ENCODE measurements around the gene SLC25A26. TPM values are rescaled to one million over a fixed set of nuclear protein-coding genes. Genes with fewer than 3 reads are reported as not detected.

Gene SLC25A26
- total RNA-seq, 2 experiments from 2014 or later: 12.9 to 15.3 TPM

DNA sequence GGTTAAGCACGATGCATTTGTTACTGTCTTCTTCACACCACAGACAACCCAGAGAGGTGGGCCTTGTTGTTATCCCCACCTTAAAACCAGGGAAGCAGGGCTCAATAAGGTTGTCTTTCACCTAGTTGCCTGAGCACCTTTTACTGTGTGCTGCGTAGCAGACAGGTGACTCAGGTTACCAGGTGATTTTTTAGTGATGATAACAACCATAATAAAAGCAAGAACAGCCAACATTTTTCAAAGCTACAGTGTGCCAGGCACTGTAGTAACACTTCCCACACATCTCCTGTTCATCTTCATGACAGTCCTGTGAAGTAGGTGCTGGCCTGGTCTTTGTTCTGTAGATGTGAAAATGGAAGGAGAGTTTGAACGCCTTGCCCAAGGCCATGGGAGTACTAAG lies 132.2 kb downstream of the SLC25A26 start:
- ChIA-PET CTCF (interaction anchor here (3.8 kb wide), 1 partner anchor 25 kb away, joined by 21 read pairs; no protein-coding TSS in a partner anchor), POLR2A (interaction anchor here (1.8 kb wide), 1 partner anchor 41 kb away, joined by 5 read pairs; no protein-coding TSS in a partner anchor)
- H3K4me3 Mint-ChIP-seq: no peak overlapping the region
- H3K36me3 Mint-ChIP-seq (ENCODE audit: low read depth): peaks cover under 1% of the 10 kb centered on the region
- H3K9me3 Mint-ChIP-seq: no peaks in the 10 kb centered on the region
- no peak overlapping the region for H3K27ac Mint-ChIP-seq
- H3K27me3 Mint-ChIP-seq: no peaks in the 10 kb centered on the region
- no peak for DNase-seq
- H3K4me1 Mint-ChIP-seq: peaks cover 29% of the 10 kb centered on the region

DNA sequence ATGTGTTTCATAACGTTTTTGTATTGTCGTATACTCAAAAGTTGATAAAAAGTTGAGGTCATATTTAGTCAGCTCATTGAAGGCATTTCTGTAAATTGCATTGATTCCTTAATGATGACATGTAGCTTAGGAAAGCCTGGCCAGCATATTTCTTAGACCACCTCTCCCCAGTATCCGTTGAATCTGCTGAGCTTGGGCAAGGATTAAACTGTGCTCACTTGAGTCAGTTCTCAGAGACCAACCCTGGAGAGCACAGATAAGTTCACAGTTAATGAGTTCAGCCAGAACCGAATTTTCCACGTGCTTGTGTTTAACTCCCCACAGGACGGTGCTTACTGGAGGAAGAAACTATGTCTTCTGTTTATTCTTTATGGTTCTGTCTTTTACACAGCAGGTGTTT lies 132.7 kb downstream of the SLC25A26 start:
- Mint-ChIP-seq H3K9me3 (no peaks in the 10 kb centered on the region), H3K4me1 (peaks cover 29% of the 10 kb centered on the region), H3K36me3 (ENCODE audit: low read depth) (no peaks in the 10 kb centered on the region), H3K27ac (no peak overlapping the region), H3K4me3 (no peak overlapping the region), H3K27me3 (no peaks in the 10 kb centered on the region)
- ChIA-PET CTCF (interaction anchor here (0.7 to 3.8 kb wide), 3 partner anchors 25 to 469 kb away, joined by 3 to 21 read pairs (median 3); no protein-coding TSS in a partner anchor), POLR2A (interaction anchor here (1.8 kb wide), 1 partner anchor 40 kb away, joined by 5 read pairs; no protein-coding TSS in a partner anchor)
- DNase-seq: no peak

DNA sequence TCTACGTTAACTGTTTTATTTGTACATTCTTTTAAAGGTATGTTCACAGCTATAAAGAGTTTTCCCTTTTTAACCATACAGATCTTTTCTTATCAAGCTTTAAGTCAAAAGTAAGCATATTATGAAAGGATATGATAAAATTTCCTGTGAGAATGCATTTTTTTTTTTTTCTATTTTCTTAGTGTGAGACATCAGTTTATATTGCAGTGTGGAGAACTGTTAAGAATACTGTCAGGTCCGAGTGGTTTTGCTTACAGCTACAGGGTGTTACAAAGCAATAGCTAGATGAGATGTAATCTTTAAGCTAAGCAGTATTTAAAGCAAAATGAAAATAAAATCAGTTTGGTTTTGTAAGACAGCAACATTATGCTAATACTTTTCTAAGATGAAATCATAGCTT lies 133.2 kb downstream of the SLC25A26 start:
- H3K4me1 Mint-ChIP-seq: peaks cover 29% of the 10 kb centered on the region
- H3K27me3 Mint-ChIP-seq: no peaks in the 10 kb centered on the region

GRCh38 chr3:66355394-66355793 lies 134.6 kb downstream of the SLC25A26 start:
- Mint-ChIP-seq H3K9me3 (no peaks in the 10 kb centered on the region), H3K4me1 (peaks cover 29% of the 10 kb centered on the region), H3K4me3 (no peak overlapping the region), H3K27me3 (no peaks in the 10 kb centered on the region), H3K27ac (no peak overlapping the region), H3K36me3 (ENCODE audit: low read depth) (no peaks in the 10 kb centered on the region)
- CTCF ChIA-PET: interaction anchor here (1.2 to 3.8 kb wide), 2 partner anchors 11 to 23 kb away, joined by 5 to 21 read pairs; no protein-coding TSS in a partner anchor
- POLR2A ChIA-PET: interaction anchor here (1.0 to 1.6 kb wide), 2 partner anchors 26 to 53 kb away, joined by 3 to 5 read pairs; no protein-coding TSS in a partner anchor
- DNase-seq: no peak

More for the DNA sequence above, 133.2 kb downstream of the SLC25A26 start:
- Mint-ChIP-seq H3K9me3 (no peaks in the 10 kb centered on the region), H3K36me3 (ENCODE audit: low read depth) (no peaks in the 10 kb centered on the region), H3K27ac (no peak overlapping the region), H3K4me3 (no peak overlapping the region)
- no peak for DNase-seq
- ChIA-PET POLR2A (interaction anchor here (0.9 to 1.8 kb wide), 2 partner anchors 20 to 40 kb away, joined by 3 to 5 read pairs; no protein-coding TSS in a partner anchor), CTCF (interaction anchor here (0.7 to 3.8 kb wide), 4 partner anchors 24 to 468 kb away, joined by 3 to 21 read pairs (median 3); no protein-coding TSS in a partner anchor)

- no peaks in the 10 kb centered on the region for H3K9me3 Mint-ChIP-seq
These were observed 135.2 kb downstream of the SLC25A26 start for GRCh38 chr3:66355997-66356396.

GRCh38 chr3:66361356-66361755 lies 140.6 kb downstream of the SLC25A26 start:
- H3K4me1 Mint-ChIP-seq: peaks cover 2% of the 10 kb centered on the region
- CTCF ChIA-PET: no interaction called here
- no peaks in the 10 kb centered on the region for H3K9me3 Mint-ChIP-seq
- H3K27me3 Mint-ChIP-seq: no peaks in the 10 kb centered on the region
- no peak for DNase-seq
- POLR2A ChIA-PET: no interaction called here
- H3K4me3 Mint-ChIP-seq: no peak overlapping the region
- no peak overlapping the region for H3K27ac Mint-ChIP-seq
- no peaks in the 10 kb centered on the region for H3K36me3 Mint-ChIP-seq (ENCODE audit: low read depth)

More at GRCh38 chr3:66355997-66356396, 135.2 kb downstream of the SLC25A26 start:
- CTCF ChIA-PET: interaction anchor here (1.2 to 3.8 kb wide), 2 partner anchors 12 to 22 kb away, joined by 5 to 21 read pairs; no protein-coding TSS in a partner anchor
- no peak overlapping the region for H3K4me3 Mint-ChIP-seq
- no peaks in the 10 kb centered on the region for H3K27me3 Mint-ChIP-seq
- H3K36me3 Mint-ChIP-seq (ENCODE audit: low read depth): no peaks in the 10 kb centered on the region
- H3K4me1 Mint-ChIP-seq: peaks cover 29% of the 10 kb centered on the region
- DNase-seq: no peak
- POLR2A ChIA-PET: interaction anchor here (1.0 to 1.6 kb wide), 3 partner anchors 26 to 53 kb away, joined by 3 to 5 read pairs (median 3); no protein-coding TSS in a partner anchor
- no peak overlapping the region for H3K27ac Mint-ChIP-seq

DNA sequence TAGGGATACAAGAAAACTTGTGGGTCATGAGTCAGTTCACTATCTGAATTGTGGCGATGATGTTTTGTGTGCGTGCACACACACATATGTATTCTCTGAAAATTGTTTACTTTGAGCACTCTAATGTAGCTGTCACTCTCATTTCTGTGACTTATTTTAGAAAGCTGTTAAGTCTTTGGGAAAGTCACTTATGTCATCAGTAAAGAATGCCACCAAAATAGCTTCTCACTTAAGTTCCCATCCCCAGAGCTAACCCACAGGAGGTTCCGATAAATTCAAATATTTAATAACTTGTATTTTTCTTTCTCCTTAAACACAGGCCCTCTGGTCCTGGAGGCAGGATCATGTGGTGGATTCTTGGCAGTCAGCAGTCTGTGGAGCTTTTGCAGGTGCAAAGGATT lies 141.7 kb downstream of the SLC25A26 start:
- ChIA-PET CTCF (no interaction called here), POLR2A (no interaction called here)
- no peaks in the 10 kb centered on the region for H3K27me3 Mint-ChIP-seq
- peaks cover 2% of the 10 kb centered on the region for H3K4me1 Mint-ChIP-seq
- H3K4me3 Mint-ChIP-seq: no peak overlapping the region
- no peak overlapping the region for H3K27ac Mint-ChIP-seq
- no peak for DNase-seq
- no peaks in the 10 kb centered on the region for H3K36me3 Mint-ChIP-seq (ENCODE audit: low read depth)
- no peaks in the 10 kb centered on the region for H3K9me3 Mint-ChIP-seq

GRCh38 chr3:66363148-66363547 lies 142.3 kb downstream of the SLC25A26 start:
- no peaks in the 10 kb centered on the region for H3K9me3 Mint-ChIP-seq
- H3K27ac Mint-ChIP-seq: no peak overlapping the region
- no peak for DNase-seq
- H3K4me3 Mint-ChIP-seq: no peak overlapping the region
- peaks cover 2% of the 10 kb centered on the region for H3K4me1 Mint-ChIP-seq
- H3K27me3 Mint-ChIP-seq: no peaks in the 10 kb centered on the region
- ChIA-PET CTCF (no interaction called here), POLR2A (no interaction called here)
- no peaks in the 10 kb centered on the region for H3K36me3 Mint-ChIP-seq (ENCODE audit: low read depth)

DNA sequence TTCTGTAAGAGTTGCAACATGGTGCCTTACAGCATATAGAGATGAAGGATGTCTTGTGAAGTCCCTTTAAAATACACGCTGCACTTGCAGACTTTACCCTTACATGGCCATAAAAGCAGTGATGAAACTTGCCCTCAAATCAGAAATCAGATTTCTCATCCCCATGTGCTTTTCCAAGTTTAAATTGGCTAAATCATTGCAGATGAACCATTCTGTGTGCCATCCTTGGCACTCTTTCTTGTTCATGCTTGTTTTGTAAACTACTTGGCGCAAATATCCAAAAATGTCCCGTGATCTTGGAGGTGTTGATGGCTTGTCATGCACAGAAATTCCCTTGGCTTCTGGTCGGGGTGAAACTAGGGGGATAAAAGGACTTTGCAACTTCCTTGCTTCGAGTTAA lies 144.3 kb downstream of the SLC25A26 start:
- Mint-ChIP-seq H3K9me3 (no peaks in the 10 kb centered on the region), H3K4me1 (peaks cover 2% of the 10 kb centered on the region), H3K27ac (no peak overlapping the region), H3K36me3 (ENCODE audit: low read depth) (no peaks in the 10 kb centered on the region), H3K4me3 (no peak overlapping the region), H3K27me3 (no peaks in the 10 kb centered on the region)
- ChIA-PET CTCF (no interaction called here), POLR2A (no interaction called here)
- no peak for DNase-seq

DNA sequence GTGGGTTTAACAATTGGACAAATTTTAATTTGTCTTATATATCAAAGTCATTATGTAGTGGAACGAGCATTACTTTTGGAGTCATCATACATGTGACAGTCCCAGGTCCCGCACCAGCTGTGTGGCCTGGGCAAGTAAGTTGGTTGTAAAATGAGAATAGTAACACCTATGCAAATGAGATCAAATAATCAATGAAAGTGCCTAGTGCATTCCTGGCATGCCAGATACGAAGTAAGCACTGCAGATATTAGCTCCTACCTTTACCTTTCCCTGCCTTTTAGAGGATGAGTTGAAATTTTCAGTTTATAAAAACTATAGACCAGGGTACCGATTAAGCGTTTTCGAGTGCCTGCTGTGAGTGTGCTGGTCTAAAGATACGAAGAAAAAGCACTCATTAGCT lies 145.9 kb downstream of the SLC25A26 start:
- Mint-ChIP-seq H3K4me1 (peaks cover 2% of the 10 kb centered on the region), H3K4me3 (no peak overlapping the region), H3K27ac (no peak overlapping the region), H3K9me3 (no peaks in the 10 kb centered on the region), H3K27me3 (no peaks in the 10 kb centered on the region), H3K36me3 (ENCODE audit: low read depth) (no peaks in the 10 kb centered on the region)
- ChIA-PET CTCF (interaction anchor here (1.0 to 2.0 kb wide), 2 partner anchors 11 to 22 kb away, joined by 4 to 9 read pairs; no protein-coding TSS in a partner anchor), POLR2A (no interaction called here)
- DNase-seq: no peak

DNA sequence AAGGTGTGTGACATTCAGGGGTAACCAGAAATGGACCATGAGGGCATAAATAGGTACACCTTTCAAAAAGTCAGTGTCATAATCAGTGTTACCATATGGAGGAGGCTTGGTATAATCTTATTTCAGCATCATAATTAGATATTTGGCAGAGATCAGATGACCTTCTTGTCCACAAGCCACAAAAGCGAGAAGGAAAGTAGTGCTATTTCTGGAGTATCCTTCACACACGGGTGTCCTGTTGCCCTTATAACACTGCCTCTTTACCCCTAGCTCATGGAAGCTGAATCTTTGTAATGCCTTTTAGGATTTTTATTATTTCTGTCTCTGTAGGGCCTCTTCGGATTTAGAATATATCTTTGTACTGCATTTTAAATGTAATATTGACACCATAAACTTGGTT lies 147.2 kb downstream of the SLC25A26 start:
- no peak for DNase-seq
- POLR2A ChIA-PET: no interaction called here
- Mint-ChIP-seq H3K4me3 (no peak overlapping the region), H3K36me3 (ENCODE audit: low read depth) (no peaks in the 10 kb centered on the region), H3K4me1 (no peaks in the 10 kb centered on the region), H3K27ac (no peak overlapping the region), H3K9me3 (no peaks in the 10 kb centered on the region), H3K27me3 (no peaks in the 10 kb centered on the region)
- CTCF ChIA-PET: interaction anchor here (2.0 kb wide), 1 partner anchor 10 kb away, joined by 9 read pairs; no protein-coding TSS in a partner anchor

DNA sequence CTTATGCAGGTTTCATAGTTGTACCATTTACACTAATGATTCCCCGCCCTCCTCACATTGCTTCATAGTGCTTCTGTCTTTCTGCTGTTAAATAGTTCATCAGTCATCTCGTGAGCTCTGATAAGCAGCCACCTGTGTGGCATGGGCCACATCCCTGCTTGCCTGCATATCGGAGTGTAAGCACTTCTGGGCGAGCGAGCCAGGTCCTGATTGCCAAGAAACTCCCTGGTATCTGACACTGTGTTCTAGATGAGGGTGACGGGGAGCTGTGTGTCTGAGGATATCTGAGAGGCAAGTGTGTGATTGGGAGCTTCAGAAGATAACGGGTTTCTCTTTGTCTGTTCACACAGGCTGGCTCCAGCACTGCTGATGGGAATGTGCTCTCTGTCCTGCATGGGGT lies 149.4 kb downstream of the SLC25A26 start:
- ChIA-PET POLR2A (no interaction called here), CTCF (no interaction called here)
- DNase-seq: no peak
- no peak overlapping the region for H3K27ac Mint-ChIP-seq
- no peaks in the 10 kb centered on the region for H3K27me3 Mint-ChIP-seq
- H3K9me3 Mint-ChIP-seq: no peaks in the 10 kb centered on the region
- no peak overlapping the region for H3K4me3 Mint-ChIP-seq
- H3K4me1 Mint-ChIP-seq: no peaks in the 10 kb centered on the region
- H3K36me3 Mint-ChIP-seq (ENCODE audit: low read depth): no peaks in the 10 kb centered on the region

GRCh38 chr3:66371432-66371831 lies 150.6 kb downstream of the SLC25A26 start:
- no peak for DNase-seq
- ChIA-PET CTCF (interaction anchor here (1.0 to 1.6 kb wide), 2 partner anchors 10 to 119 kb away, joined by 3 to 6 read pairs; no protein-coding TSS in a partner anchor), POLR2A (no interaction called here)
- H3K4me1 Mint-ChIP-seq: no peaks in the 10 kb centered on the region
- H3K4me3 Mint-ChIP-seq: no peak overlapping the region
- H3K36me3 Mint-ChIP-seq (ENCODE audit: low read depth): peaks cover 7% of the 10 kb centered on the region
- H3K27me3 Mint-ChIP-seq: no peaks in the 10 kb centered on the region
- H3K9me3 Mint-ChIP-seq: no peaks in the 10 kb centered on the region
- H3K27ac Mint-ChIP-seq: no peak overlapping the region

Measured in activated CD4-positive, alpha-beta memory T cell treated with anti-CD3 and anti-CD28 coated beads, Interleukin-2, amount 10 ng/mL, durations not matched to agents 7 days and 5 days (primary cell).